GM21367 (cell line): ENCODE data around the gene SUPT3H.
A peak's percentile ranks its signal among the peaks of the same experiment; 100 is the strongest.
"Not testable (repeated sequence)": the region's sequence is repeated elsewhere in the genome, so short reads cannot be mapped to it uniquely, and the experiment has no call there.

Experiments
- ATAC-seq: cut with Tn5 transposase; IDR thresholded peaks from one replicate; pipeline ENCODE4 v1.9.1; 2021; ENCODE audit not compliant: unreplicated experiment

The SUPT3H gene

DNA sequence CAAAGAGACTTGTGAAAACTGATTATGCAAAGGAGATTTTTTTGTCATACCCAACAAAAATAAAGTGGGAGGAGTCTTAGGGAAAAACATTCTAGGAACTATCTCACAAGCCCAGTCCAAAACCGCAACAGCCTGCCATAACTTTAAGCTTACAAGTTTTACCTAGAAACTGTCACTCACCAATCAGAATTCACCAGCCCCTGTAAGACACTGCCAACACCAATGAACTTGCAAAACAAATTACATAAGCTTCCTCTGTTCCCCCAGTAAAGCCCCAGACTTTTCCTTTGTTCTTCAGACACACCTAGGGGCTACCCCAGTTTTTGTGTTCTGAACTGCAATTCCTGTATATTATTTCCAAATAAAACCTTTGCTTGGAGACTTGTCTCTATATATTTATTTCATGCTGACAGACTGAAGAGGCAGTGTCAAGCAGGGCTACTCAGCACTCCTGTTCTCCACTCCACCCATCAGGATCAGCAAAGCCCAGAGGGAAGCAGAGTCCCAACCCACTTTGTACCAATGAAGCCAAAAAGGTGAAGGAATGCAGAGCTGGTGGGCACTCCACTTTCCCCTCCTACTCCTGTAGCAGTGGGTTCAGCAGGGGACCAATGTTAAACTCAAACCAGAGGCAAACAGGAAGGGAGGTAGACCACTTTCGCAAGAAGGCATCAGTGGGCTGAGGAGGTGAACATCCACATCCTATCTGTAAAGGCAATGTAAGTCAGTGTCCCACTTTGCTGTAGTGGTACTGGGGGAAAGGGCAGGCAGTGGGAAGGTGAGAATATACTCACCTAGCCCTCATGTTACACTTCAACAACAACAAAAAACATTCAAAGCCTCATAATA, 192.1 kb downstream of the SUPT3H start:
- no peak for ATAC-seq

- ATAC-seq = no peak
Observed at GRCh38 chr6:45184937-45185336, 192.8 kb downstream of the SUPT3H start.

GRCh38 chr6:45184040-45184439, 193.7 kb downstream of the SUPT3H start:
- no peak for ATAC-seq

GRCh38 chr6:45176373-45176772, 201.4 kb downstream of the SUPT3H start:
- not testable (repeated sequence) for ATAC-seq

DNA sequence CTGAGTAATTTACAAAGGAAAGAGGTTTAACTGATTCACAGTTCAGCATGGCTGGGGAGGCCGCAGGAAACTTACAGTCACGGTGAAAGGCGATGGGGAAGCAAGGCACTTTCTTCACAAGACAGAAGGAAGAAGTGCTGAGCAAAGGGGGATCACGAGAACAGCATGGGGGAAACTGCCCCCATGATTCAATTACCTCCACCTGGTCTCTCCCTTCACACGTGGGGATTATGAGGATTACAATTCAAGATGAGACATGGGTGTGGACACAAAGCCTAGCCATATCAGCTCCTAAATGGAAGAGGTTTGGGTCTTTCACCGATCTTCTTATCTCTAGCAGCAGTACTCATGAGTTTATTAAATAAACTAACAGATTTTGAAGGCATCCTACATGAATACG, 202.5 kb downstream of the SUPT3H start:
- no peak for ATAC-seq

DNA sequence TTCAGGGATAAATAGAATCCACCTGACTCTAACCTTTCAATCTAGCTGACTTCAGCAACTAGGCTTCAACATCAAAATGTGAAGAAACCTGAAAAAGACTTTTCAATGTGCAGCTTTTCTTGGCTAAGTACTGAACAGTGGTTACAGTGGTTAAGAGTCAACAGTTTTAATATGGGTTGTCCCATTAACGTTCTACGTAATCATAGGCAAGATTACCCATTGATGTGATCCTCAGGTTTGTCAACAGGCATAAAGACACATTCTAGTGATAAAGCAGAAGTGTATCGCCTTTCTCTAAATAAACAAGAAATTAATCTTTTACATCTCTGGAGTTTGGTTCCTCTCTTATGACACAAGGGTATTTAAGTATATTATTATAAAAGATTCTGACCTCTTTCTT, 203.7 kb downstream of the SUPT3H start:
- no peak for ATAC-seq

DNA sequence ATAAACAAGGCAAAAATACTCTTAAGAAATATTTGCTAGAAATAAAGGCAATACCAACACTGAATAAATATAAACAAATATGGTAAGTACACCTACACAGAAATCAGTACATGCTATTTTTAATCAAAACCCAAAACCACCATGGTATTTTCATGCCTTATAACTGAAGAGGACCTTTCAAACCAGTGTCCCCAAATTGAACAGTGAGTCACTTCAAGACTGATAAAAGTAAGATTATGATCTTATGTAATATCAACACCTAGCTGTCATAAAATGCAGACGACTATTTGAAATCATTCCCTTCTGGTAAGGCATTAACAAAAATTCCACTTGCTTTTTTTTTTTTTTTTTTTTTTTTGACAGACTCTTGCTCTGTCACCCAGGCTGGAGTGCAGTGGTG, 206.4 kb downstream of the SUPT3H start:
- ATAC-seq = no peak

DNA sequence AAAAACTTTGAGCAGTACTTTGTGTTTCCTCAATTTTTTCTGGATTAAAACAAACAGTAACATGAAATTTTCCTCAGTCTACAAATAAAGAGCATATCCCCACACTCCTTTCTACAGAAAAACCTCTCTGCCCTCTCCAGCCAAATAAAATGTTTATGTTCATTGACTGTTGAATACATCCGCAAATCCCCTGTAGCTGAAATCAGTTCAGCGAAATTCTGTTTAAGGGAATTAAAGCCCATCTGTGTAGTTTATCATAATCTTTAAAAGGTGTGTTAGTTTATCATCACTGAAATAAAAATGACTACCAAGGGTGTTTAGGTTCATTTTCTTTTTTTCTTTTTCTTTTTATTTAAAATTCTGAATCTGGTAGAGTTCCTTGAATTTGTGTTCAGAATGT, 207.4 kb downstream of the SUPT3H start:
- ATAC-seq = no peak

GRCh38 chr6:45169815-45170214, 207.9 kb downstream of the SUPT3H start:
- ATAC-seq = no peak

- peak; percentile 76 for ATAC-seq
Observed at GRCh38 chr6:45163952-45164766, 213.6 kb downstream of the SUPT3H start.

- ATAC-seq = no peak
Observed at GRCh38 chr6:45160305-45160704, 217.4 kb downstream of the SUPT3H start.

- peak; percentile 98 for ATAC-seq
Observed at GRCh38 chr6:45156075-45156474, 221.7 kb downstream of the SUPT3H start.

GRCh38 chr6:45155341-45155894, 222.3 kb downstream of the SUPT3H start:
- no peak for ATAC-seq

- no peak for ATAC-seq
Observed at GRCh38 chr6:45154679-45155078, 223.1 kb downstream of the SUPT3H start.

GRCh38 chr6:45148711-45149341, 228.9 kb downstream of the SUPT3H start:
- ATAC-seq = no peak

DNA sequence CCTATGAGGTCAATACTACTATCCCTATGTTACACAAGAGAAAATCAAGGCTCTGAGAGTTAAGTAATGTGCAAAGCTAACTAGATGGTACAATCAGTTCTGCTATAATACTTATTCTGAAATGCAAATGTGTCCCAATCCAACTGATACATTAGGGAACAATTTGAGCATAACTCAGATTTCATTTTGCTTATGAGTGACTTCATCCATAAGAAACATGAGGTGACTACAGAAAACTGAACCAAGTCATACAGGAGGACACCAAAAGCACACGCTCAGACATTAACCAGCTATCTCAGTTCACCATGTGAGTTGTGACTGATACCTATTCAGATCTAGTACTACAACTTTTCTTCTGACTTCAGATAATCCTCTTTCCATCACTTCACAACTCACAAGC, 229.5 kb downstream of the SUPT3H start:
- no peak for ATAC-seq

- ATAC-seq = not testable (repeated sequence)
Observed at GRCh38 chr6:45145658-45146057, 232.1 kb downstream of the SUPT3H start.

DNA sequence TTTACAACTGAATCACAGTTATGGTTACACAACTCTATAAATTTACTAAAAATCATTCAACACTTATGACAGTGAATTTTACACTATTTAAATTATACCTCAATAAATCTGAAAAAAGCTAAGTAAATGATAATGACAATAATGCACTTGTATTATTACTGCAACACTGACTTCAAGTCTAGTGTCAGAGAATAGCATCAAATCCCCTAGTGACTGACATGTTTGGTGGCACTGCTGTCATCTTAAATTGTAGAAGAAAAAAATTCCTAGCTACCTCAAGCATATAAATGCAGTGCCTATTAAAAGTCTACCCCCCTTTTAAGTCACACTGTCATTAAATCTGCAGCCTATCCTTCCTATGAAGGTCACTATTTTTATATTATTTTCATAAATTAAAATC, 239.0 kb downstream of the SUPT3H start:
- ATAC-seq = no peak

GRCh38 chr6:45136495-45136894, 241.2 kb downstream of the SUPT3H start:
- no peak for ATAC-seq

GRCh38 chr6:45132658-45133294, 245.0 kb downstream of the SUPT3H start:
- no peak for ATAC-seq

DNA sequence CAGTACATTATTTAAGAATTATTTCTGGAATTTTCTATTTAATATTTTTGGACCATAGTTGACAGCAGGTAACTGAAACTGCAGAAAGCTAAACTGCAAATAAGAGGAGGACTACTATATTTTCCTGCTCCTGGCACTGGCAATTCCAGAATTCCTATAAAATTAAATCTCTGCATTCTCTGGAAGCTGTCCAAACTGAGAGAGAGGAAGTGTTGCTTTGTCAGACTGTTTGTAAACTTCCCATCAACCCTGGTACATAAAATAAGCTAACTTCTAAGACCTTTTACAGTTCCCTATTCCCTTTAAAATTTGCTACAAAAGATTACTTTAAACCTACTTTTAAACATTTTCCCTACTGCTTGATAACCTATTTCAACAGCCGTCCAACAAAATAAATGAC, 245.7 kb downstream of the SUPT3H start:
- ATAC-seq = no peak
